Tibial artery (tissue), 4 donors: ENCODE data around the gene ITPKC.
"Not testable (repeated sequence)": the region's sequence is repeated elsewhere in the genome, so short reads cannot be mapped to it uniquely, and the experiment has no call there.

Source experiments
- DNase-seq, 2 donors: peaks; one replicate each; pipeline ENCODE4 v3.0.0-alpha.2; 2019
- H3K27ac ChIP-seq, 2 donors: fragments of 200-600 bp; sonication (generic) in 1 of 2; 1 replicate in 1 of 2; 2 replicates in 1 of 2; pipeline ENCODE4 v1.5.1; 2018 to 2019; ENCODE audit warnings: mild to moderate bottlenecking in 1 of 2
- H3K27me3 ChIP-seq, 2 donors: fragments of 200-600 bp; sonication (generic) in 1 of 2; one replicate each; pipeline versions ENCODE4 v1.5.1 to v1.6.0; 2016 to 2019
- H3K36me3 ChIP-seq, 3 donors: fragments of 200-600 bp; sonication (generic) in 2 of 3; one replicate each; pipeline ENCODE4 v1.5.1; 2016 to 2019; ENCODE audit warnings: mild to moderate bottlenecking in 2 of 3
- H3K4me1 ChIP-seq, 4 donors: fragments of 200-600 bp; sonication (generic) in 2 of 4; 1 replicate in 3 of 4; 2 replicates in 1 of 4; pipeline ENCODE4 v1.5.1; 2016 to 2019
- H3K4me3 ChIP-seq, 2 donors: fragments of 200-600 bp; sonication (generic) in 1 of 2; 1 replicate in 1 of 2; 2 replicates in 1 of 2; pipeline ENCODE4 v1.5.1; 2018 to 2019; ENCODE audit warnings: mild to moderate bottlenecking in 2 of 2
- H3K9me3 ChIP-seq, 3 donors: fragments of 200-600 bp; sonication (generic) in 1 of 3; one replicate each; pipeline ENCODE4 v1.5.1; 2016 to 2019
- CTCF ChIP-seq, 2 experiments: fragments of 200-600 bp in 1 of 2; fragments of 450-650 bp in 1 of 2; IDR thresholded peaks; one replicate each; pipeline ENCODE4 v1.5.1; 2017 to 2019; ENCODE audit warnings: antibody characterized with exemption in 2 of 2, mild to moderate bottlenecking in 1 of 2, moderate library complexity in 1 of 2
- intact Hi-C: fragments of 100-400 bp; cut with DNase I; formaldehyde crosslinking; loops from one replicate; pipeline ENCODE4 v1.15.0; 2023; ENCODE audit warnings: low total_unique reads

Gene ITPKC

GRCh38 chr19:40780582-40780981, 63.7 kb downstream of the ITPKC start:
- intact Hi-C loops: no loop called here
- no peak for DNase-seq

GRCh38 chr19:40781140-40781539, 64.2 kb downstream of the ITPKC start:
- H3K4me1 ChIP-seq: peaks cover 0 to 22% (median 14%) of the 10 kb centered on the region in 4 donors
- no peak for DNase-seq
- intact Hi-C loops: no loop called here
- no peaks in the 10 kb centered on the region for H3K9me3 ChIP-seq
- no peak overlapping the region for H3K4me3 ChIP-seq
- peaks cover 5 to 34% (median 6%) of the 10 kb centered on the region in 3 donors for H3K36me3 ChIP-seq
- TF ChIP-seq CTCF (IDR thresholded peaks at IDR 0.05): no peak
- H3K27ac ChIP-seq: no peak overlapping the region
- H3K27me3 ChIP-seq: no peaks in the 10 kb centered on the region

More at GRCh38 chr19:40780582-40780981, 63.7 kb downstream of the ITPKC start:
- H3K4me1 ChIP-seq: peaks cover 0 to 22% (median 14%) of the 10 kb centered on the region in 4 donors
- H3K4me3 ChIP-seq: no peak overlapping the region
- H3K27me3 ChIP-seq: no peaks in the 10 kb centered on the region
- peaks cover 0 to 30% (median 6%) of the 10 kb centered on the region in 3 donors for H3K36me3 ChIP-seq
- no peaks in the 10 kb centered on the region for H3K9me3 ChIP-seq
- no peak for TF ChIP-seq CTCF (IDR thresholded peaks at IDR 0.05)
- no peak overlapping the region for H3K27ac ChIP-seq

DNA sequence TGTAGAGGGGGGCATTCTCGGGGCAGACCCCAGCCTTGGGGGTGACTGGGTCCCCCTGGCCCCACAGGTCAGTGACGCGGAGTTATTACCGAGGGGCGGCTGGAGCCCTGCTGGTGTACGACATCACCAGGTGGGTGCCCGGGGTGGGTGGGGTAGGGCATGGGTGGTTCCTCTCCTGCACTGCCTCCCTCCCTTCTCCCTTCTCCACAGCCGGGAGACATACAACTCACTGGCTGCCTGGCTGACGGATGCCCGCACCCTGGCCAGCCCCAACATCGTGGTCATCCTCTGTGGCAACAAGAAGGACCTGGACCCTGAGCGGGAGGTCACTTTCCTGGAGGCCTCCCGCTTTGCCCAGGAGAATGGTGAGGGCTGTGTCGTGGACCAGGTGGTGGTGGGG, 66.8 kb downstream of the ITPKC start:
- intact Hi-C loops: no loop called here
- H3K27me3 ChIP-seq: no peaks in the 10 kb centered on the region
- H3K4me3 ChIP-seq: no peak overlapping the region
- TF ChIP-seq CTCF (IDR thresholded peaks at IDR 0.05): no peak
- H3K4me1 ChIP-seq: peaks cover 0 to 10% (median 6%) of the 10 kb centered on the region in 4 donors
- peaks cover 9 to 58% (median 16%) of the 10 kb centered on the region in 3 donors for H3K36me3 ChIP-seq
- H3K27ac ChIP-seq: no peak overlapping the region
- DNase-seq: no peak
- H3K9me3 ChIP-seq: no peaks in the 10 kb centered on the region

DNA sequence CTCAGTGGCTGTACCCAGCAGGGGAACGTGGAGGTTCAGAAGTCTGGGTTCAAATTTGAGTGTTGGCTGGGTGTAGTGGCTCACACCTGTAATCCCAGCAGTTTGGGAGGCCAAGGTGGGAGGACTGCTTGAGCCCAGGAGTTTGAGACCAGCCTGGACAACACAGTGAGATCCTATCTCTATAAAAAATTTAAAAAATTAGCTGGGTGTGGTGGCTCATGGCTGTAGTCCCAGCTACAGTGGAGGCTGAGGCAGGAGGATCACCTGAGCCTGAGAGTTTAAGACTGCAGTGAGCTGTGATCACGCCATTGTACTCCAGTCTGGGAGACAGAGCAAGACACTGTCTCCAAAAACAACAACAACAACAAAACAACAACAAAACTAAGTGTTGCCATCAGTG, 67.2 kb downstream of the ITPKC start:
- H3K4me1 ChIP-seq, H3K4me3 ChIP-seq, H3K27ac ChIP-seq, intact Hi-C loops, H3K27me3 ChIP-seq, H3K9me3 ChIP-seq, DNase-seq: not testable (repeated sequence)
- peaks cover 9 to 63% (median 19%) of the 10 kb centered on the region in 3 donors for H3K36me3 ChIP-seq

DNA sequence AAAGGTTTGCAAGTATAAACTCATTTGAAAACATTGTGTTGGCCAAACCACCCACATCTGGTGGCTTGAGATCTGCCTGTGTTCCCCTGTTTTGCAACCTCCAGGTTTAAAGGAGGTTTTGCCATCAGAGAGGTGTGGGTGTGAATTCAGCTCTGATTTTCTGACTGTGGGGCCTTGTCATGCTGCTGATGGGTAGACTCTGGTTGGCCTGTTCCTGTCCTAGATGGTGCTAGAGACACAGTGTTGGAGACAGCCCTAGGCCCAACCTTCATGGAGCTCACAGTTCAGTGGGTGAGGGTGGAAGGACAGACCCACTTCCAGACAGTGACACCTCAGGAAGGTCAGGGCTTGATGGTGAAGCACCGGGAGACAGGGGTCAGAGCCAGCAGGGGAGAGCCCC, 68.6 kb downstream of the ITPKC start:
- DNase-seq: no peak
- Histone ChIP-seq H3K4me3 (no peak overlapping the region), H3K9me3 (no peaks in the 10 kb centered on the region), H3K27ac (peak overlapping the region in 1 of 2 donors; percentile 34), H3K4me1 (peaks cover 0 to 11% (median 6%) of the 10 kb centered on the region in 4 donors), H3K27me3 (no peaks in the 10 kb centered on the region), H3K36me3 (peaks cover 9 to 72% (median 26%) of the 10 kb centered on the region in 3 donors)
- intact Hi-C loops: no loop called here
- TF ChIP-seq CTCF (IDR thresholded peaks at IDR 0.05): no peak

DNA sequence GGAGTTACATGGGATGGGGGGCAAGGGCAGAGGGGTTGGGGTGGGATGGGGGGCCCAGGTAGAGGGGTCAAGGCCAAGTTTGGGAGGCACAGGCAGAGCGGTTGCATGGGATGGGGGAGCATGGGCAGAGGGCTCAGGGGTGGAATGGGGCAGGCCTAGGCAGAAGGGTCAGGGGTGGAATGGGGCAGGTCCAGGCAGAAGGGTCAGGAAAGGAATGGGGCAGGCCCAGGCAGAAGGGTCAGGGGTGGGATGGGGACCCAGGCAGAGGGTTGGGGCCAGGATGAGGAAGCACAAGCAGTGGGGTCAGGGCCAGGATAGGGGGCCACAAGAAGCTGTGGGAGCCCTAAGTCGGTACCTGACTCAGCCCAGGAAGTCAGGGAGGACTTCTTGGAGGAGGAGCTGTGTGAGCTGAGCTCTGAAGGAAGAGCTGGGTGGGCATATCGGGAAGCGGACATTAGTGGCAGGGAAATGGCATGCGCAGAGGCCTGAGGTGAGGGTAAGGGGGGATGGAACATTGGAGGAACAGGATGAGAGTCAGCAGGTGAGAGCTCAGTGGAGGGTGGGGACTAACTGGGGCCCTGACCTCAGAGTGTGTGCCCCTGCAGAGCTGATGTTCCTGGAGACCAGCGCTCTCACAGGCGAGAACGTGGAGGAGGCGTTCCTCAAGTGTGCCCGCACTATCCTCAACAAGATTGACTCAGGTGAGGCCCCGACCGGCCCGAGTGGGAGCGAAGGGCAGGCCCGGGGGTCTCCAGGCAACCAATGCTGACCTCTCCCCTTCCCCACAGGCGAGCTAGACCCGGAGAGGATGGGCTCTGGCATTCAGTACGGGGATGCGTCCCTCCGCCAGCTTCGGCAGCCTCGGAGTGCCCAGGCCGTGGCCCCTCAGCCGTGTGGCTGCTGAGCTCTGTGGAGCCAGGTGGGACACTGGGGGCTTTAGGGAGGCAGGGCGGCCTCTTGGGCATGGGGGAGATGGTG, 69.4 kb downstream of the ITPKC start:
- Histone ChIP-seq H3K9me3 (no peaks in the 10 kb centered on the region), H3K36me3 (peaks cover 9 to 75% (median 26%) of the 10 kb centered on the region in 3 donors), H3K27me3 (no peaks in the 10 kb centered on the region), H3K4me1 (peaks cover 0 to 20% (median 15%) of the 10 kb centered on the region in 4 donors), H3K27ac (peak overlapping the region; percentile 6 to 34), H3K4me3 (no peak overlapping the region)
- no peak for DNase-seq
- no peak for TF ChIP-seq CTCF (IDR thresholded peaks at IDR 0.05)
- intact Hi-C loops: no loop called here
